HCT116 (cell line): ENCODE measurements around the gene C1QBP.

Experiments used
- ZNF274 ChIP-seq: fragments of 200-500 bp; sonication (Bioruptor generic); IDR thresholded peaks from 2 replicates; pipeline ENCODE4 v1.6.1; 2014; ENCODE audit warnings: mild to moderate bottlenecking, low read depth, low read length, inconsistent platforms
- TF ChIP-seq, protein P1 (sequence below), 3 experiments: fragments of 200-600 bp in 1 of 3; sonication (generic) in 1 of 3; IDR thresholded peaks in 2 of 3; conservative IDR thresholded peaks in 1 of 3; 2 replicates each; pipeline ENCODE4 v1.5.1; 2012 to 2017; ENCODE audit warnings: low read depth in 2 of 3, low read length in 2 of 3, antibody characterized with exemption in 1 of 3, borderline replicate concordance in 1 of 3, control low read depth in 1 of 3, mild to moderate bottlenecking in 1 of 3, mixed read lengths in 1 of 3, mixed run types in 1 of 3, moderate library complexity in 1 of 3; ENCODE audit not compliant: insufficient read depth in 1 of 3
- TF ChIP-seq, protein P2 (sequence below): IDR thresholded peaks from 2 replicates; pipeline ENCODE4 v1.6.1; 2012; ENCODE audit warnings: low read depth

DNA sequence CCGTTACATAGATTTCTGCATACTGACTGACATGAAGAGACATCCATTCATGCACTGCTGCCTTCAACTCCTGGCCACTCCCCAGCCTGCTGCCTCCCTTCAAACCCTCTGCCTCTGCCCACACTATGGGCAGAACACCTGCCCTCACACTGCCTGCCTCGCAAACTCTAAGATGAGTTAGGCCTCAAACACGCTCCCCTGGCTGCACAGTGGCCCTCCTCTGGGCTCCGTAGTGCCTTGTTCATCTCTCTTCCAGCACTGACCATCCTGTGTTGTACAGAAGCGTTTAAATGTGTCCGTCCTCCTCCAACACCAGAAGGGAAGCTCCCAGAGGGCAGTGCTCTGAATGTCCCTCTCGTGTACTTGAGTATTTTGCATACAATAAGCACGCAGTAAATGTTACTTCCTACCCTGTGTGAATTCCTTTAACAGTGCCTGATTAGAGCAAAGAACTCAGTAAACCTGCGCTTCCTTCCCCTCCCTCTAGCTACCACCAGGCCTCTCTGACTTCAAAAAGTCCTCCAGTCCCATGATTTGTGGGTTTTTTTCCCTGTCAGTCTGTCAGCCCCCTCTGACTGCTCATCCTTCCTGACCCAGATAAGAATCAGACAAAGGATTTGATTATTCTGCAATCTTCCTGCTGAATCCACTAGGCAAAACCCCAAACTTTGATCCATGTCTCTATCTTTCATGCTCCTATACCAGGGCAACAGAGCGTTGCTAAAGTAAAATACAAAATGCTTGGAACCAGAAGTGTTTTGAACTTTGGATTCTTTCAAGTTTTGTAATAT lies 26.0 kb upstream of the C1QBP start:
- TF ChIP-seq, protein P1, sequence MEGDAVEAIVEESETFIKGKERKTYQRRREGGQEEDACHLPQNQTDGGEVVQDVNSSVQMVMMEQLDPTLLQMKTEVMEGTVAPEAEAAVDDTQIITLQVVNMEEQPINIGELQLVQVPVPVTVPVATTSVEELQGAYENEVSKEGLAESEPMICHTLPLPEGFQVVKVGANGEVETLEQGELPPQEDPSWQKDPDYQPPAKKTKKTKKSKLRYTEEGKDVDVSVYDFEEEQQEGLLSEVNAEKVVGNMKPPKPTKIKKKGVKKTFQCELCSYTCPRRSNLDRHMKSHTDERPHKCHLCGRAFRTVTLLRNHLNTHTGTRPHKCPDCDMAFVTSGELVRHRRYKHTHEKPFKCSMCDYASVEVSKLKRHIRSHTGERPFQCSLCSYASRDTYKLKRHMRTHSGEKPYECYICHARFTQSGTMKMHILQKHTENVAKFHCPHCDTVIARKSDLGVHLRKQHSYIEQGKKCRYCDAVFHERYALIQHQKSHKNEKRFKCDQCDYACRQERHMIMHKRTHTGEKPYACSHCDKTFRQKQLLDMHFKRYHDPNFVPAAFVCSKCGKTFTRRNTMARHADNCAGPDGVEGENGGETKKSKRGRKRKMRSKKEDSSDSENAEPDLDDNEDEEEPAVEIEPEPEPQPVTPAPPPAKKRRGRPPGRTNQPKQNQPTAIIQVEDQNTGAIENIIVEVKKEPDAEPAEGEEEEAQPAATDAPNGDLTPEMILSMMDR (IDR thresholded peaks at IDR 0.05 in 2 of 3, conservative IDR thresholded peaks at IDR 0.05 in 1 of 3; ENCODE audit: borderline replicate concordance in 1 of 3, insufficient read depth in 1 of 3, low read depth in 2 of 3, low read length in 2 of 3) = no peak
- TF ChIP-seq, protein P2, sequence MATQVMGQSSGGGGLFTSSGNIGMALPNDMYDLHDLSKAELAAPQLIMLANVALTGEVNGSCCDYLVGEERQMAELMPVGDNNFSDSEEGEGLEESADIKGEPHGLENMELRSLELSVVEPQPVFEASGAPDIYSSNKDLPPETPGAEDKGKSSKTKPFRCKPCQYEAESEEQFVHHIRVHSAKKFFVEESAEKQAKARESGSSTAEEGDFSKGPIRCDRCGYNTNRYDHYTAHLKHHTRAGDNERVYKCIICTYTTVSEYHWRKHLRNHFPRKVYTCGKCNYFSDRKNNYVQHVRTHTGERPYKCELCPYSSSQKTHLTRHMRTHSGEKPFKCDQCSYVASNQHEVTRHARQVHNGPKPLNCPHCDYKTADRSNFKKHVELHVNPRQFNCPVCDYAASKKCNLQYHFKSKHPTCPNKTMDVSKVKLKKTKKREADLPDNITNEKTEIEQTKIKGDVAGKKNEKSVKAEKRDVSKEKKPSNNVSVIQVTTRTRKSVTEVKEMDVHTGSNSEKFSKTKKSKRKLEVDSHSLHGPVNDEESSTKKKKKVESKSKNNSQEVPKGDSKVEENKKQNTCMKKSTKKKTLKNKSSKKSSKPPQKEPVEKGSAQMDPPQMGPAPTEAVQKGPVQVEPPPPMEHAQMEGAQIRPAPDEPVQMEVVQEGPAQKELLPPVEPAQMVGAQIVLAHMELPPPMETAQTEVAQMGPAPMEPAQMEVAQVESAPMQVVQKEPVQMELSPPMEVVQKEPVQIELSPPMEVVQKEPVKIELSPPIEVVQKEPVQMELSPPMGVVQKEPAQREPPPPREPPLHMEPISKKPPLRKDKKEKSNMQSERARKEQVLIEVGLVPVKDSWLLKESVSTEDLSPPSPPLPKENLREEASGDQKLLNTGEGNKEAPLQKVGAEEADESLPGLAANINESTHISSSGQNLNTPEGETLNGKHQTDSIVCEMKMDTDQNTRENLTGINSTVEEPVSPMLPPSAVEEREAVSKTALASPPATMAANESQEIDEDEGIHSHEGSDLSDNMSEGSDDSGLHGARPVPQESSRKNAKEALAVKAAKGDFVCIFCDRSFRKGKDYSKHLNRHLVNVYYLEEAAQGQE = no peak
- no peak for TF ChIP-seq ZNF274
